Activated naive CD4-positive, alpha-beta T cell treated with anti-CD3 and anti-CD28 coated beads for 36 hours (primary cell): ENCODE data around the gene CDH7. TPM values are rescaled to one million over a fixed set of nuclear protein-coding genes. Genes with fewer than 3 reads are reported as not detected.
A peak's percentile ranks its signal among the peaks of the same experiment; 100 is the strongest.

Experiments
- CTCF ChIA-PET: fragments of 350-600 bp; sonication (Branson Sonifier 250); formaldehyde crosslinking; loops from one replicate; lab custom pipeline; 2021; ENCODE audit warnings: antibody characterized with exemption; lab: Charles Lee
- DNase-seq: peaks from one replicate; pipeline ENCODE4 v3.0.0-alpha.2; 2020
- H3K27ac Mint-ChIP-seq: one replicate; pipeline ENCODE4 v1.8.0; 2021; ENCODE audit warnings: mild to moderate bottlenecking, mixed read lengths
- H3K27me3 Mint-ChIP-seq: one replicate; pipeline ENCODE4 v1.8.0; 2021; ENCODE audit warnings: low read depth, mixed read lengths
- H3K36me3 Mint-ChIP-seq: one replicate; pipeline ENCODE4 v1.8.0; 2021; ENCODE audit warnings: low read depth, mixed read lengths
- H3K4me1 Mint-ChIP-seq: one replicate; pipeline ENCODE4 v1.8.0; 2021; ENCODE audit warnings: low read depth, mixed read lengths
- H3K4me3 Mint-ChIP-seq: one replicate; pipeline ENCODE4 v1.8.0; 2021; ENCODE audit warnings: mild to moderate bottlenecking, moderate library complexity, mixed read lengths
- H3K9me3 Mint-ChIP-seq: one replicate; pipeline ENCODE4 v1.8.0; 2021; ENCODE audit warnings: mixed read lengths
- intact Hi-C: fragments of 100-400 bp; cut with micrococcal nuclease; formaldehyde crosslinking; loops from one replicate; pipeline ENCODE4 v1.15.1; 2023
- total RNA-seq, 2 experiments: library from RNA; stranded (reverse); gene quantifications; one replicate each; pipeline ENCODE4 v1.2.3, GENCODE V29; 2021

CDH7 gene
- total RNA-seq, 2 experiments from 2014 or later, result not detected

GRCh38 chr18:65938592-65939372, 188.0 kb downstream of the CDH7 start:
- peak; percentile 13 for DNase-seq
- peaks cover 14% of the 10 kb centered on the region for H3K9me3 Mint-ChIP-seq
- no peak overlapping the region for H3K27ac Mint-ChIP-seq
- intact Hi-C loops, result no loop called here
- CTCF ChIA-PET, result interaction anchor here (1.0 kb wide), 1 partner anchor 10 kb away, joined by 3 read pairs; no protein-coding TSS in a partner anchor
- no peaks in the 10 kb centered on the region for H3K27me3 Mint-ChIP-seq
- no peak overlapping the region for H3K4me3 Mint-ChIP-seq
- no peaks in the 10 kb centered on the region for H3K36me3 Mint-ChIP-seq
- H3K4me1 Mint-ChIP-seq, result no peaks in the 10 kb centered on the region
